Panc1 (cell line): ENCODE results near the gene TJP3. TPM values are rescaled to one million over a fixed set of nuclear protein-coding genes. Genes with fewer than 3 reads are reported as not detected.

Experiments
- ATAC-seq: fragments of 200-7000 bp; cut with Tn5 transposase; 2 replicates; pipeline ENCODE4 v1.9.1; 2020; ENCODE audit warnings: mild to moderate bottlenecking, moderate library complexity
- BruUV-seq: library from RNA; stranded (reverse); fragments of 400-500 nt; replicated peaks from 2 replicates; lab custom pipeline; 2021; lab: Mats Ljungman, UMichigan
- CTCF ChIA-PET: fragments of 300-600 bp; sonication (Branson Sonifier 250); formaldehyde crosslinking; loops from one replicate; lab custom pipeline; 2022; ENCODE audit warnings: antibody characterized with exemption; lab: Charles Lee
- POLR2A ChIA-PET: fragments of 300-600 bp; sonication (Branson Sonifier 250); formaldehyde crosslinking; loops from one replicate; lab custom pipeline; 2022; ENCODE audit warnings: antibody characterized with exemption; lab: Charles Lee
- DNase-seq: peaks from one replicate; pipeline ENCODE4 v3.0.0-alpha.2; 2010; ENCODE audit warnings: low read depth, low spot score
- H3K27ac ChIP-seq: 2 replicates; pipeline ENCODE4 v1.5.1; 2011; ENCODE audit warnings: mild to moderate bottlenecking, low read length, inconsistent platforms
- H3K27me3 ChIP-seq: fragments of 200-500 bp; sonication (Bioruptor generic); 2 replicates; pipeline ENCODE4 v1.6.0; 2014; ENCODE audit warnings: low read length, inconsistent platforms; ENCODE audit not compliant: control insufficient read depth, insufficient read depth
- H3K36me3 ChIP-seq: fragments of 200-500 bp; sonication (Bioruptor generic); 2 replicates; pipeline ENCODE4 v1.5.1; 2014; ENCODE audit warnings: inconsistent platforms, mild to moderate bottlenecking, low read length, moderate library complexity; ENCODE audit not compliant: control insufficient read depth, insufficient read depth
- H3K4me1 ChIP-seq: 2 replicates; pipeline ENCODE4 v1.5.1; 2011; ENCODE audit warnings: inconsistent platforms, mild to moderate bottlenecking, low read length, moderate library complexity; ENCODE audit not compliant: control insufficient read depth, insufficient read depth
- H3K4me3 ChIP-seq, 2 experiments: 2 replicates each; pipeline ENCODE4 v1.5.1; 2011 to 2012; ENCODE audit warnings: low read depth in 2 of 2, low read length in 2 of 2, mild to moderate bottlenecking in 2 of 2, inconsistent platforms in 1 of 2, moderate library complexity in 1 of 2
- H3K9me3 ChIP-seq: fragments of 200-500 bp; sonication (Bioruptor generic); 2 replicates; pipeline ENCODE4 v1.5.1; 2014; ENCODE audit warnings: low read depth, mild to moderate bottlenecking, inconsistent platforms, low read length, moderate library complexity; ENCODE audit not compliant: control insufficient read depth, insufficient read depth
- CTCF ChIP-seq: fragments of 450-650 bp; IDR thresholded peaks from 2 replicates; pipeline ENCODE4 v1.5.1; 2017; ENCODE audit warnings: mild to moderate bottlenecking
- POLR2AphosphoS5 ChIP-seq: IDR thresholded peaks from 2 replicates; pipeline ENCODE4 v1.6.1; 2012; ENCODE audit warnings: mild to moderate bottlenecking, low read depth, low read length, moderate library complexity
- REST ChIP-seq, 2 experiments: IDR thresholded peaks; 2 replicates each; pipeline ENCODE4 v1.6.1; 2011 to 2012; ENCODE audit warnings: low read depth in 2 of 2, control low read depth in 1 of 2, low read length in 1 of 2, mild to moderate bottlenecking in 1 of 2, moderate library complexity in 1 of 2; ENCODE audit not compliant: insufficient read depth in 1 of 2
- SIN3A ChIP-seq: IDR thresholded peaks from 2 replicates; pipeline ENCODE4 v1.6.1; 2012; ENCODE audit warnings: low read depth, mild to moderate bottlenecking, low read length, moderate library complexity, borderline replicate concordance; ENCODE audit not compliant: insufficient read depth
- TCF7L2 ChIP-seq: IDR thresholded peaks from 2 replicates; pipeline ENCODE4 v1.6.1; 2011; ENCODE audit warnings: mild to moderate bottlenecking, low read depth, low read length, inconsistent platforms
- in situ Hi-C: cut with HindIII; loops from 2 replicates; pipeline ENCODE4 v1.10.0; 2016; ENCODE audit warnings: low sequenced_read_pairs, low pct_unique_long_range_greater_than_20kb
- intact Hi-C: fragments of 100-400 bp; cut with micrococcal nuclease; formaldehyde crosslinking; loops from one replicate; pipeline ENCODE4 v1.10.0; 2022; ENCODE audit not compliant: unreplicated experiment
- total RNA-seq: library from RNA; stranded (reverse); gene quantifications from one replicate; pipeline ENCODE4 v1.2.1, GENCODE V29; 2021; ENCODE audit not compliant: unreplicated experiment

The TJP3 gene
- total RNA-seq, 1 experiment from 2014 or later, result 2.7 TPM

GRCh38 chr19:3691726-3692125, 16.5 kb upstream of the TJP3 start:
- intact Hi-C loops (no loop called here), in situ Hi-C loops (no loop called here)
- no TSS peak for BruUV-seq
- DNase-seq (no peak), ATAC-seq (no peak)
- ChIA-PET CTCF (no interaction called here), POLR2A (interaction anchor here (0.6 kb wide), 1 partner anchor 103 kb away, joined by 6 read pairs; no protein-coding TSS in a partner anchor)
- H3K4me1 ChIP-seq, result no peaks in the 10 kb centered on the region; the same call in 1 of the 2 replicates
- no peak overlapping the region for H3K27ac ChIP-seq
- no peak overlapping the region for H3K4me3 ChIP-seq
- H3K9me3 ChIP-seq, result no peaks in the 10 kb centered on the region
- TF ChIP-seq REST (IDR thresholded peaks at IDR 0.05; ENCODE audit: insufficient read depth in 1 of 2, low read depth in 2 of 2, low read length in 1 of 2), result no peak
- no peak for TF ChIP-seq TCF7L2
- TF ChIP-seq SIN3A, result no peak
- TF ChIP-seq CTCF, result no peak
- TF ChIP-seq POLR2AphosphoS5, result no peak
- no peaks in the 10 kb centered on the region for H3K27me3 ChIP-seq
- no peaks in the 10 kb centered on the region for H3K36me3 ChIP-seq

GRCh38 chr19:3692141-3693024, 15.8 kb upstream of the TJP3 start:
- no TSS peak for BruUV-seq
- intact Hi-C loops (no loop called here), in situ Hi-C loops (no loop called here)
- DNase-seq (no peak), ATAC-seq (no peak)
- Histone ChIP-seq H3K27me3 (no peaks in the 10 kb centered on the region), H3K27ac (no peak overlapping the region), H3K4me3 (no peak overlapping the region), H3K9me3 (no peaks in the 10 kb centered on the region), H3K4me1 (no peaks in the 10 kb centered on the region; the same call in 1 of the 2 replicates), H3K36me3 (no peaks in the 10 kb centered on the region)
- POLR2A ChIA-PET, result interaction anchor here (0.6 kb wide), 1 partner anchor 103 kb away, joined by 6 read pairs; no protein-coding TSS in a partner anchor
- CTCF ChIA-PET, result interaction anchor here (0.6 kb wide), 1 partner anchor 83 kb away, joined by 3 read pairs; no protein-coding TSS in a partner anchor
- no peak for TF ChIP-seq POLR2AphosphoS5
- TF ChIP-seq REST (IDR thresholded peaks at IDR 0.05; ENCODE audit: insufficient read depth in 1 of 2, low read depth in 2 of 2, low read length in 1 of 2), result no peak
- no peak for TF ChIP-seq TCF7L2
- peak; percentile 78 for TF ChIP-seq CTCF
- TF ChIP-seq SIN3A, result no peak
